Peyer's patch (tissue), 4 donors: Measurements from ENCODE around the gene TUFM. TPM values are rescaled to one million over a fixed set of nuclear protein-coding genes. Genes with fewer than 3 reads are reported as not detected.

Experiments
- DNase-seq, 3 donors: peaks; one replicate each; pipeline ENCODE4 v3.0.0-alpha.2; 2017 to 2019
- H3K27ac ChIP-seq, 4 donors: fragments of 200-600 bp; sonication (generic); one replicate each; pipeline ENCODE4 v1.5.1; 2016 to 2019
- H3K27me3 ChIP-seq, 2 donors: fragments of 200-600 bp; sonication (generic); one replicate each; pipeline ENCODE4 v1.5.1; 2019
- H3K36me3 ChIP-seq, 3 donors: fragments of 200-600 bp; sonication (generic); one replicate each; pipeline ENCODE4 v1.5.1; 2016 to 2019
- H3K4me1 ChIP-seq, 4 donors: fragments of 200-600 bp; sonication (generic); one replicate each; pipeline ENCODE4 v1.5.1; 2016 to 2019
- H3K4me3 ChIP-seq, 4 donors: fragments of 200-600 bp; sonication (generic); 1 replicate in 3 of 4; 2 replicates in 1 of 4; pipeline ENCODE4 v1.5.1; 2016 to 2019; ENCODE audit warnings: mild to moderate bottlenecking in 1 of 4
- H3K9me3 ChIP-seq, 4 donors: fragments of 200-600 bp; sonication (generic); one replicate each; pipeline ENCODE4 v1.5.1; 2016 to 2019; ENCODE audit warnings: mild to moderate bottlenecking in 1 of 4
- POLR2A ChIP-seq, 2 donors: fragments of 450-650 bp; IDR thresholded peaks; one replicate each; pipeline ENCODE4 v1.5.1; 2017; ENCODE audit warnings: antibody characterized with exemption in 2 of 2, mild to moderate bottlenecking in 2 of 2, moderate library complexity in 2 of 2
- total RNA-seq, 4 donors: library from RNA; depleted of rRNA; stranded (reverse); fragments of >200 nt; gene quantifications; one replicate each; pipeline ENCODE4 v1.1.0, GENCODE V29; 2016
- TF ChIP-seq, protein P1 (sequence below), 6 experiments: fragments of 450-650 bp in 4 of 6; fragments of 200-600 bp in 2 of 6; sonication (generic) in 1 of 6; IDR thresholded peaks; one replicate each; pipeline ENCODE4 v1.5.1; 2017 to 2019; ENCODE audit warnings: antibody characterized with exemption in 6 of 6, mild to moderate bottlenecking in 3 of 6, moderate library complexity in 1 of 6

The TUFM gene
- total RNA-seq, 4 donors from 2014 or later, result 125 to 157 (median 131) TPM

DNA sequence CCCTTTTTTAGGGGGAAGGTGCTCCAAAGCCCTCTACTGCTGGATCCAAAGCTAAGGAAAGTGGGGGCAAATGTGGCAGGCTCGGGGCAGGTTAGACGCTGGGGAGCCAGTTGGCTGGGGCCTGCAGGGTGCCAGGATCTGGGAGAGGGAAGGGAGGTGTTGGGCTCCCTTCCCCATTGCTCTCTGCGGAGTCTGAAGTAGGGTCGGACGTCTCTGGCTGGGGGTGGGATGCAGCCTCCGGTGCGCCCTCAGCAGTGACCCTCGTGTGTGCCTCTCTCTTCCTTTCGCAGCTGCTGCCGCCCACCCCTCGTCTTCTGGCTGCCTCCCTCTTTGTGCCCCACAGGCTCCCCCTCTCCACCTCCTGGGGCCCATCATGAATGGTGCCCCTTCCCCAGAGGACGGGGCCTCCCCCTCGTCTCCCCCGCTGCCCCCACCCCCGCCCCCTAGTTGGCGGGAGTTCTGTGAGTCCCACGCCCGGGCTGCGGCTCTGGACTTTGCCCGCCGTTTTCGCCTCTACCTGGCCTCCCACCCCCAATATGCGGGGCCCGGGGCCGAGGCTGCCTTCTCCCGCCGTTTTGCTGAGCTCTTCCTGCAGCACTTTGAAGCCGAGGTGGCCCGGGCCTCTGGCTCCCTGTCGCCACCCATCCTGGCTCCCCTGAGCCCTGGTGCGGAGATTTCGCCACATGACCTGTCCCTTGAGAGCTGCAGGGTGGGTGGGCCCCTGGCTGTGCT lies 19.7 kb upstream of the TUFM start:
- peak overlapping the region in 2 of 4 donors; percentile 4 to 21 for H3K4me3 ChIP-seq
- H3K27ac ChIP-seq, result no peak overlapping the region
- no peak for TF ChIP-seq POLR2A (IDR thresholded peaks at IDR 0.05)
- TF ChIP-seq, protein P1, sequence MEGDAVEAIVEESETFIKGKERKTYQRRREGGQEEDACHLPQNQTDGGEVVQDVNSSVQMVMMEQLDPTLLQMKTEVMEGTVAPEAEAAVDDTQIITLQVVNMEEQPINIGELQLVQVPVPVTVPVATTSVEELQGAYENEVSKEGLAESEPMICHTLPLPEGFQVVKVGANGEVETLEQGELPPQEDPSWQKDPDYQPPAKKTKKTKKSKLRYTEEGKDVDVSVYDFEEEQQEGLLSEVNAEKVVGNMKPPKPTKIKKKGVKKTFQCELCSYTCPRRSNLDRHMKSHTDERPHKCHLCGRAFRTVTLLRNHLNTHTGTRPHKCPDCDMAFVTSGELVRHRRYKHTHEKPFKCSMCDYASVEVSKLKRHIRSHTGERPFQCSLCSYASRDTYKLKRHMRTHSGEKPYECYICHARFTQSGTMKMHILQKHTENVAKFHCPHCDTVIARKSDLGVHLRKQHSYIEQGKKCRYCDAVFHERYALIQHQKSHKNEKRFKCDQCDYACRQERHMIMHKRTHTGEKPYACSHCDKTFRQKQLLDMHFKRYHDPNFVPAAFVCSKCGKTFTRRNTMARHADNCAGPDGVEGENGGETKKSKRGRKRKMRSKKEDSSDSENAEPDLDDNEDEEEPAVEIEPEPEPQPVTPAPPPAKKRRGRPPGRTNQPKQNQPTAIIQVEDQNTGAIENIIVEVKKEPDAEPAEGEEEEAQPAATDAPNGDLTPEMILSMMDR (IDR thresholded peaks at IDR 0.05), result no peak
- peaks cover 0 to 44% (median 0%) of the 10 kb centered on the region in 3 donors for H3K36me3 ChIP-seq
- H3K9me3 ChIP-seq, result no peaks in the 10 kb centered on the region
- H3K27me3 ChIP-seq, result no peaks in the 10 kb centered on the region
- DNase-seq, result no peak
- peaks cover 0 to 23% (median 13%) of the 10 kb centered on the region in 4 donors for H3K4me1 ChIP-seq

DNA sequence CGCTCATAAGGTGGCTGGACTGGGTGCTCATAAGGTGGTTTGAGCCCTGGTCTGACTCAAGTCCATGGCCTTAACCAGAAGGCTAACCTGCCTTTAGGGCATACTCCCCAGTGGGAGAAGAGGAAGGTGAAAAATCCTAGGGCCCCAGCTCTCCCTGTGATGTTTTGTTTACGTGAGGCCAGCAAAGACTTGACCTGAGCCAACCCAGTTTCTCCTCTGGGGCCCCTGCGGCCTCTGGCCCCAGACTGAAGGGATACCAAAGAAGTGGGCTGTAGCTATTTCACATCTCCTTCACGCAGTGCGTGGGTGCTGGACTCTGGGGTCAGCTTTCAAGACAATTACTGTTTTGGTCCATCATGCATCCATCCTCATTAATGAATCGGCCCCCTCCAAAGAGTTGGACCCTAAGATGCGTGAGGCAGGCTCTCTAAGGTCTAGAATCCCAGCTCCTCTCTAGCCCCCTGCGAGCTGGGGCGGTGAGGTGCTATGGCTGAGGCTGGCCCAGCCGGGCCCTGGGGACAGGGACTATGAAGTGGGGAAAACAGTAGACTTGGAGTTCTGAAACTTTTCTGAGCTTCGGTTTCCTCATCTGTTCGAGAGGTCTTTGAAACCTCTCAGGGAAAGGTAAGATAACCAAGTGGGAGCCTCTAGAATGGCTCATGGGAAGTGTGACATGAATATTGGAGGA lies 19.0 kb upstream of the TUFM start:
- peak overlapping the region in 2 of 4 donors; percentile 93 to 94 for H3K27ac ChIP-seq
- H3K4me1 ChIP-seq, result peaks cover 0 to 23% (median 13%) of the 10 kb centered on the region in 4 donors
- H3K36me3 ChIP-seq, result peaks cover 0 to 36% (median 0%) of the 10 kb centered on the region in 3 donors
- no peaks in the 10 kb centered on the region for H3K27me3 ChIP-seq
- H3K4me3 ChIP-seq, result peak overlapping the region in 2 of 4 donors; percentile 74 to 82
- DNase-seq, result no peak
- H3K9me3 ChIP-seq, result no peaks in the 10 kb centered on the region
- TF ChIP-seq, protein P1 (IDR thresholded peaks at IDR 0.05), result no peak
- TF ChIP-seq POLR2A (IDR thresholded peaks at IDR 0.05), result no peak

GRCh38 chr16:28863929-28864793 lies 18.0 kb upstream of the TUFM start:
- Histone ChIP-seq H3K4me3 (peak overlapping the region; percentile 74 to 86 (median 78)), H3K27ac (peak overlapping the region; percentile 87 to 94 (median 92)), H3K9me3 (no peaks in the 10 kb centered on the region), H3K27me3 (no peaks in the 10 kb centered on the region), H3K36me3 (peaks cover 0 to 26% (median 0%) of the 10 kb centered on the region in 3 donors), H3K4me1 (peaks cover 0 to 23% (median 13%) of the 10 kb centered on the region in 4 donors)
- peak in 1 of 3 donors; percentile 69 for DNase-seq
- TF ChIP-seq POLR2A (IDR thresholded peaks at IDR 0.05), result peak in 1 of 2 donors; percentile 35
- TF ChIP-seq, protein P1 (IDR thresholded peaks at IDR 0.05), result no peak

- Histone ChIP-seq H3K4me1 (peaks cover 0 to 5% (median 3%) of the 10 kb centered on the region in 4 donors), H3K27ac (no peak overlapping the region), H3K36me3 (no peaks in the 10 kb centered on the region), H3K9me3 (no peaks in the 10 kb centered on the region), H3K4me3 (no peak overlapping the region), H3K27me3 (no peaks in the 10 kb centered on the region)
- TF ChIP-seq, protein P1 (IDR thresholded peaks at IDR 0.05), result no peak
- TF ChIP-seq POLR2A (IDR thresholded peaks at IDR 0.05), result no peak
- no peak for DNase-seq
These were observed 13.2 kb upstream of the TUFM start for GRCh38 chr16:28859326-28859725.

DNA sequence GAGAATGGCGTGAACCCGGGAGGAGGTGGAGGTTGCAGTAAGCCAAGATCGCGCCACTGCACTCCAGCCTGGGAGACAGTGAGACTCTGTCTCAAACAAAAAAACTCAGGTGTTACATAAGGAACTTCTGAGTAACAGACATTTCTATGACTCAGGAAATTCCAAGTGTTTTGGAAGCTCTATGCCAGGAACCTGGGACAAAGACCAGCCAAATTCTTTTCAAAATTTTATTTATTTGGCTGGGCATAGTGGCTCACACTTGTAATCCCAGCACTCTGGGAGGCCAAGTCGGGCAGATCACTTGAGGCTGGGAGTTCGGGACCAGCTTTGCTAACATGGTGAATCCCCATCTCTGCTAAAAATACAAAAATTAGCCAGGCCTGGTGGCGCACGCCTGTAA lies 12.3 kb upstream of the TUFM start:
- no peaks in the 10 kb centered on the region for H3K9me3 ChIP-seq
- no peak overlapping the region for H3K27ac ChIP-seq
- TF ChIP-seq, protein P1 (IDR thresholded peaks at IDR 0.05), result no peak
- no peak for TF ChIP-seq POLR2A (IDR thresholded peaks at IDR 0.05)

More for the DNA sequence above, 12.3 kb upstream of the TUFM start:
- Histone ChIP-seq H3K36me3 (no peaks in the 10 kb centered on the region), H3K4me1 (peaks cover 0 to 3% (median 0%) of the 10 kb centered on the region in 4 donors), H3K4me3 (no peak overlapping the region), H3K27me3 (no peaks in the 10 kb centered on the region)
- DNase-seq, result no peak
